Daoy (cell line): ENCODE data around the gene HMCN2. TPM values are rescaled to one million over a fixed set of nuclear protein-coding genes. Genes with fewer than 3 reads are reported as not detected.
A peak's percentile ranks its signal among the peaks of the same experiment; 100 is the strongest.
"Not testable (repeated sequence)": the region's sequence is repeated elsewhere in the genome, so short reads cannot be mapped to it uniquely, and the experiment has no call there.

Experiments used
- DNase-seq: peaks from one replicate; pipeline ENCODE4 v3.0.0-alpha.2; 2015; ENCODE audit warnings: low read depth
- total RNA-seq: library from RNA; depleted of rRNA; stranded (reverse); fragments of >200 nt; shearing (Covaris generic); gene quantifications from 2 replicates; pipeline ENCODE4 v1.2.3, GENCODE V29; 2014

The HMCN2 gene
- total RNA-seq, 1 experiment from 2014 or later = 0.06 TPM

DNA sequence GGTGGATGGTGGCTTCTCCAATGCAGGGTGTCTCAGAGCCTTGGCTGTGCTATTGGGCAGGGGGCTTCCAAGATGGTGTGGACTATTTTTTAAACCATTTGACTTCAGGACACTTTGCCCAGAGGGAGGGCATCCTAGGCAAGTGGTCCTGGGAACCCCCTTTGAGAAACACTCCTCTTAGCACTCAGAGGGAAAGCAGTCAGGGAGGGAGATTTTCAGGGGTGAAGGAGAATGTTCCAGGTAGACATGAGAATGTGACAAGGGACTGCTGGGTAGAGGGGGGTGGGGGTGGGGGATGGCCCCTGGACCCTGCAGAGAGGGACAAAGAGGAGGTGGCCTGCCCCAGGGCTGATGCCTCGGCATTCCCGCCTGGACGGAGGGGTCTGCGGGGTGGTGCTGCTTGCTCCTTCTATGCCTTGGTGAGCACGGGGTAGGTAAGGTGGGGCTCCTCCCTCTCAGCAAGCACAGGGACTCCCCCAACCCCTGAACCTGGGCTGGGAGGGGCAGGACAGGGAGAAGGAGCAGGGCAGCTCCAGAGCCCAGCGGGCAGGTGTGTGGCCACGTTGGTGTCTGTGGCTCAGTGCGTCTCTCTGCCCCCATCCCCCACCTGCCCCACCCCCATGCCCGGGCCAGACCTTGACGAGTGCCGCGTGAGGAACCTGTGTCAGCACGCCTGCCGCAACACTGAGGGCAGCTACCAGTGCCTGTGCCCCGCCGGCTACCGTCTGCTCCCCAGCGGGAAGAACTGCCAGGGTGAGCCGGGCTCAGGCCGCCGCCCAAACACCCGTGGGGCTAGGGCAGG, 165.4 kb downstream of the HMCN2 start:
- DNase-seq = no peak

DNA sequence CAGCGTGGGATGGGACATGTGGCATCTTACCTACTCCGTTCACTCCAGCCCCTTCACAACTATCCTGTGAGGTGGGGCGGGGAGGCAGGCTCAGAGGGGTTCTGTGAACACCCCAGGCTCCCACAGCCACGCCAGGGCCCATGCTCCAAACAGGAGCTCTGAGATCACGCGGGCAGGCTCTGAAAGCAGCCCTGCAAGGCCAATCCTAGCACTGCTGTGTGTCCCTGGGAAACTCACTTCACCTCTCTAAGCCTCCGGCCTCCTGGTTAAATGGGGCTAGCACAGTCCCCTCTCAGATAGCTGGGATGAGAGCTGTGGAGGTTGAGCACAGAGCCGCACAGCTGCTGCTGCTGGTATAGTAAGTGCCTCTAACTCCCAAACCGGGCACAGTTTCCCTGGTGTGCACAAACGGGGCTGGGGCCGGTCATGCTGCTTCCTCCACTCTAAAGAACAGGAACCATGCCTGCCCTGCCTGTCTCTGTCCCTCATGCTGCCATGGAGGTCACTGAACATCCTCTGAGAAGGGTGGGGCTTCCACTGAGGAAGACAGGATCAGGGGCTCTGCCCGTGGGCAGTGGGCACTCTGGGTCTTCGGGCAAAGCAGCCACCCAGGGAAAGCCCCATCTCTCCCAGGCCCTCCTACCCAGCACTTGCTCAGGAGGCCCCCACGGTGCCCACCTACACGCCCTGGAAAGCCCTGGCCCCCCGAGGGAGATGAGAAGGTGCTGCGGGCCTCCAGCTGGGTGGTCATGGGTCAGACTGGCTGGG, 166.2 kb downstream of the HMCN2 start:
- DNase-seq = no peak

DNA sequence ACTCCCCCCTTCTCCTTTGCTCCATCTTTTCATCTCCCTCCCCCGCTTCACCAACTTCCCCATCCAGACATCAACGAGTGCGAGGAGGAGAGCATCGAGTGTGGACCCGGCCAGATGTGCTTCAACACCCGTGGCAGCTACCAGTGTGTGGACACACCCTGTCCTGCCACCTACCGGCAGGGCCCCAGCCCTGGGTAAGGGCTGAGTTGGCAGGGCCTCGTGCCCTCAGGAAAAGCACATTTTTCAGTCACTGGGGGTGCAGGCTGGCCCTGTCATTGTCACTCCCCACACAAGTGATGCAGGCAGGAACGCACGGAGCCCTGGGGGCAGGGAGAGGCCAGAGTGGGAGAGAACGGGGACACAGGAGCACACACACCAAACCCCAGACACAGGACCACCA, 166.8 kb downstream of the HMCN2 start:
- no peak for DNase-seq

GRCh38 chr9:130432796-130433167, 167.2 kb downstream of the HMCN2 start:
- DNase-seq = no peak

- peak; percentile 79 for DNase-seq
These were observed 167.8 kb downstream of the HMCN2 start for GRCh38 chr9:130433168-130433946.

- DNase-seq = no peak
These were observed 168.3 kb downstream of the HMCN2 start for GRCh38 chr9:130433947-130434262.

- not testable (repeated sequence) for DNase-seq
These were observed 169.1 kb downstream of the HMCN2 start for GRCh38 chr9:130434656-130435055.

- no peak for DNase-seq
These were observed 171.6 kb downstream of the HMCN2 start for GRCh38 chr9:130437011-130437789.

DNA sequence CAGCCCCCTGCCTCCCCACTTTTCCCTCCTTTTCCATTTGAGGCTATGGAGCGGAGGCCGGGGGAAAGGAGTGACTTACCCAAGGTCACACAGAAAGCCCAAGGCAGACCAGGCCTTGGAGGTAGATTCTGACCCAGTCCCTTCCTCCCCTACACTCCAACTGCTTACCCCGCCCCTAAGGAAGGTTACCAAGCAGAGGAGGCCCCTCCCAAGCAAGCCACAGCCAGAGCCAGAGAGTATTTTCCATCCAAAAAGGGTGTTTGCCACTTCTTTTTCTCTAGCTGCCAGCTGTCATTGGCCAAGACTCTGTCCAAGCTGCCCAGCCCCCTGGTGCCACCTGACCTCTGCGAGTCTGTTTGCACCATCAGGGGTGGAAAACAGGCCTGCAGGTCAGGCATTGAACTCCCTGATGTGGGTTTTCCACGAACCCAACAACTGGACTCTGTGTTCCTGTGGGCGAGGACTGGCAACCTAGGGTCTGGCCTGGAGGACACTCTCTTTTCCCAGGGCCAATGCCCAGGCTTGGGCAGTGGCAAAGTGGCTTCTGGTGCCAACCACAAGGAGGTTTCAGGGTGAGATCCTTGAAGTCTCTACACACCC, 172.9 kb downstream of the HMCN2 start:
- no peak for DNase-seq

DNA sequence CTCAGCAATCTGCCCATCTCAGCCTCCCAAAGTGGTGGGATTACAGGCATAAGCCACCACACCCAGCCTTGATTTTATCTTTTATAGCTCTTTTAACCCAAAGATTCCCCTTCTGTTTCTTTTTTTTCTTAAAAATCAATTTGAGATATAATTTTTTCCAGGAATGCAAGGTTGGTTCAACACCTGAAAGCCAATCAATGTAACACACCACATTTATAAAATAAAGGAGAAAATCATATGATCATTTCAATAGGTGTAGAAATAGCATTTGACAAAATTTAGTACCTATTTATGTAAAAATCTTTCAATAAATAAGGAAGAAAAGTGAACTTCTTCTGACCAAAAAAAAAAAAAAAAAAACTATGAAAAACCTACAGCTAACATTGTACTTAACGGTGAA, 175.5 kb downstream of the HMCN2 start:
- DNase-seq = no peak

DNA sequence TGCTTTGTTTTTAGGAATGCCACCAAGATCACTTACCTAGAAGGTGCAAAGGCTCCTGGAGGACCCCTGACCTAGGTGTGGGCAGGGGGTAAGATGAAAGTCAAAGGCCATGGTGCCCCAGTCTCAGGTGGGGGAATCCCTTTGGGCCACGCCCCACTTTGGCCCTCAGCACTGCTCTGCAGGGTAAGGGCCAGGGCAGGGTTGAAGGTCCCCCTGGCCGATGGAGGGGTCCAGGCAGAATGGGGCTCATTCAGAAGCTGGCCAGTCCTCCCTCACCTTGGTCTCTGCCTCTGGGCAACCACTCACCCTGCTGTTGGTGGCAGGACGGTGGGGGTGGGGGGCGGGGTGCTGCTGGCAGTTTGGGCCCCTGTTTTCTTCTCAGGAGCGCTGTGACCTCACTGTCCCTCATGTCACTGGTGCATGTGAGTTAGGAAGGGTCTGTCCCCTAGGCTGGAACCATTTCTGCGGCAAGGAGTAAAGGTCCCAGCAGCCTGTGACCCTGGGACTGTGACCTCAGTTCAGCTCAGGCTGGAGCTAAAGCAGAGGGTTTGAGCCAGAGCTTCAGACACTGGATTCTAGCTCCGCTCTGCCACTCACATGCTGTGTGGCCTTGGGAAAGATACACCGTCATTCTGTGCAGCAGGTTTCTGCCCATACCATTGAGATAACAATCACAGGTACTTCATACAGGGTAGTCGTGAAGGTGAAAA, 177.3 kb downstream of the HMCN2 start:
- no peak for DNase-seq

GRCh38 chr9:130443456-130443801, 177.9 kb downstream of the HMCN2 start:
- no peak for DNase-seq

DNA sequence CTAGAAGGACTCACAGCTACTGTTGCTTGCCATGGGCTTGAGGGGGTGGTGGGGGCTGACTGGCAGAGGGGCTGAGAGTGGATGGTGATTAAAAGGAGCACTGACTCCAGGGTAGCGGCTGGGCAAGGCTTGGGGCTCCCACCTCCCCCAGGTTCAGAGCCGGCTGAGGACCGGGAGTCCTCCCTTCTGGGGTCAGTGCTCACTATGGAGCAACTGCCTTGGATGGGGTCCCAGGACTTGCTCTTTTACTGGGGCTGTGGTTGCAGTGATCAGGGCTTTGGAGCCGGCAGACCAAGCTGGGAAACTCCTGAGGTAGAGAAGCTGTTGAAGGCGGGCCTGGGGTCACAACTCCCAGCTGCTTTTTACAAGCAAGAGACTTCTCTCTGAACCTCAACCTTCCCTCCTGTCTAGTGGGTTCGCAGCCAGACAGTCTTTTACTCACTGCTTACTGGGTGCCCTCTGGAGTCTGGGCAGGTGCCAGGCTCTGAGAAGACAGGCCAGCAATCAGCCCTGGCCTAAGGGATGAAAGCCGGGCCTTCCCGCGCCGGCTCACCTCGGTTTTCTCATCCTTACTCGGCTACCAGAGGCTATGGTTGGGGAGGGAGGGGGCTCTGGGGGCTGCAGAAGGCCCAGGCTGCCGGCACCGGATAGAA, 178.4 kb downstream of the HMCN2 start:
- DNase-seq = no peak

DNA sequence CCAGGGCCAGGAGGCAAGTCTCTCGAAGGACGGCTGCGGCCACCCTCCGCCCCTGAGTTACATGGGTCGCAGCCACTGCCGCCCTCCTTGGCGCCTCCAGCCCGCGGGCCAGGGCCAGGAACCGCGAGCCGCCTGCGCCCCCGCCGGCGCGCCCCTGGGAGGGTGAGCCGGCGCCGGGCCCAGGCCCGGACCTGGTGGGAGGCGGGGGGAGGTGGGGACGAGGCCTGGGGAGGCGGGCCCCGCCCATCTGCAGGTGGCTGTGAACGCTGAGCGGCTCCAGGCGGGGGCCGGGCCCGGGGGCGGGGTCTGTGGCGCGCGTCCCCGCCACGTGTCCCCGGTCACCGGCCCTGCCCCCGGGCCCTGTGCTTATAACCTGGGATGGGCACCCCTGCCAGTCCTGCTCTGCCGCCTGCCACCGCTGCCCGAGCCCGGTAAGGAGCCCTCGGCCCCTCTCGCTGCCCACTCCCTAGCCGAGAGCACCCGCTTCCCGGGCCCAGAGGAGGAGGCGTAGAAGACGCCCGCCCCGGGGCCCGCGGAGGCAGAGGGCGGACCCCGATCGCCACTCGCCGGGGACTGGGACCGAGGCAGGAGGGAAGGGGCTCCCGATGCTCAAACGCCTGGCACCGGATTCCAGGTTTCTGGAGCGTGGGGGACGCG, 179.1 kb downstream of the HMCN2 start, which contains the start of gene ASS1:
Gene ASS1 (plus strand): TSS at position 397 of the 657 bp plus-strand sequence. CDS start 7,268 bp downstream, outside the sequence.
- peak; percentile 71 for DNase-seq

DNA sequence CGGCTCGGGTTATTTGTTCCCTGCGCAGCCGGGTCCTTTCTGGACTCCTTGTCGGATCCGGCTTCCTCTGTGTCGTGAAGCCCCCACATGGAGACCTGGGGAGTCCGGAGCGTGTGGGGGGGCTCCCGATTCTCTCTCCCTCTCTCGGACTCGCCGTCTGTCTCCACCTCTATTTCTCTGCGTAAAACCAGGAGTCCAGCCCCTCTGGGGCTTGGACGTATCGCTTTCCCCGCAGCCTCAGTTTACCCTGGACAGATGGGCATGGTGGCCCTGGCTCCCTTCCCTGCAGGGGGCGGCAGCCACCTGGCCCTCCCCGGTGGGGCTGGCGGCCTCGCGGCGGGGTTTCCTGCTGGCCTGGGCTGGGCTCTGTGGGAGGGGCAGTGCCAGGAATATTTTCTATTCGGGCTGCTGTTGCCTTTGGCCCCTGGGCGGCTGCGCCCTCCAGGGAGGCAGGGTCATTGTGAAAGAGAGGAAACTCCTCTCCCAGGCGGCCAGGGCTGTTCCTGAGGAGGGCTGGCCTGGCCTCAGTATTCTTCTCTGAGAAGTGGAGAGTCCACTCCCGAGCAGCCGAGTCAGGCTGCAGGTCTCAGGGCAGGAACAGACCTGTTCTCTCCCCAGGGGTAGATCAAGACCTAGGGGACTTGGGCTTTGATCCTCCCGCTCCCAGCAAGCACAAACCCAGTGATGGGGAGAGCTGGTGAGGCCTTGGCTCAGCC, 179.9 kb downstream of the HMCN2 start:
- DNase-seq = peak; percentile 76

DNA sequence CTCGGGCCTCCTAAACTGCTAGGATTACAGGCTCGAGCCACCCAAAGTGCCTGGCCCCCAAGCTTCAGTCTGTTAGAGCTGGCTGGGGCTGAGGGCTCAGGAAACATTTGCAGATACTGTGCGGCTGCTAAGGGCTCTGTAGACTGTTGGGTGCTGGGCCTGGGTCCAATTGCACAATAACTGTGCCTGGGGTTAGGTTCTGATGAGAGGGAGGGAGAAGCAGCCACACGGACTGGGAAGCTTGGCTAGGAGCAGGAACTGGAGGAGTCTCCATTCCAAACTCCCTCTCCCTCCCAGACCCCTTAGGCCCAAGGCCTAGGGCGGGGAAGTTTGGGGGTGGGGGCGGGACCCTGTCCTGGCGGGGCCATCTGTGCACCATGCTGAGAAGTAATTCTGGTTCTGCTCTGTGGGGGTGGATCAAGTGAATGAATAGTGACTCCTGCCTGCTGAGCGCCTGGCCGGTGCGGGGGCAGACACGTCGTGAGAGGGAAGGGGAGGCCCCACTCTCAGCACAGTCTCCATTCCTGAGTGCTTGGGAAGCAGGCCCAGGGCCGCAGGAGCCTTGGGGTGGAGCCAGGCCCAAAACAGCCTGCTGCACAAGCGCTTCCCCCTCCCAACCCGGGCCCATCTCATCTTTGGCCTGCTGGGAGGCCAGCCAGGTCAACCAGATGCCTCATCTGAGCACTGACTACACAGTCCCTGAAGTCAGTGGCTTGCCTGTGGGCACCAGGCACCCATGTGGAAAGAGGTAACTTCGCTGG, 180.7 kb downstream of the HMCN2 start:
- DNase-seq = peak; percentile 89

GRCh38 chr9:130447193-130447816, 181.7 kb downstream of the HMCN2 start:
- no peak for DNase-seq
